HepG2 (cell line): ENCODE results near the gene TEF. TPM values are rescaled to one million over a fixed set of nuclear protein-coding genes. Genes with fewer than 3 reads are reported as not detected.

Experiments
- EHMT2 ChIP-seq: fragments of 200-600 bp; sonication (generic); IDR thresholded peaks from 2 replicates; pipeline ENCODE4 v1.7.0; 2017; ENCODE audit warnings: antibody characterized with exemption, low read depth, low read length, borderline replicate concordance
- EZH2 ChIP-seq: conservative IDR thresholded peaks from 2 replicates; pipeline ENCODE4 v1.6.1; 2012; ENCODE audit warnings: mild to moderate bottlenecking, low read depth, low read length, moderate library complexity
- GFI1 ChIP-seq: sonication (generic); formaldehyde crosslinking; IDR thresholded peaks from 2 replicates; pipeline ENCODE4 v1.5.0; 2020; ENCODE audit warnings: missing genetic modification reagents, mild to moderate bottlenecking, borderline replicate concordance
- POGZ ChIP-seq: sonication (generic); formaldehyde crosslinking; IDR thresholded peaks from 2 replicates; pipeline ENCODE4 v1.4.0; 2020; ENCODE audit warnings: mild to moderate bottlenecking, missing genetic modification reagents
- ZNF232 ChIP-seq: sonication (generic); formaldehyde crosslinking; IDR thresholded peaks from 2 replicates; pipeline ENCODE4 v1.4.0; 2020; ENCODE audit warnings: missing genetic modification reagents, borderline replicate concordance
- ZNF24 ChIP-seq: fragments of 450-650 bp; IDR thresholded peaks from 2 replicates; pipeline ENCODE4 v1.6.1; 2017; ENCODE audit warnings: antibody characterized with exemption, mild to moderate bottlenecking
- ZNF282 ChIP-seq: fragments of 450-650 bp; IDR thresholded peaks from 2 replicates; pipeline ENCODE4 v1.6.1; 2018; ENCODE audit not compliant: partially characterized antibody
- ZNF331 ChIP-seq: sonication (generic); formaldehyde crosslinking; IDR thresholded peaks from 2 replicates; pipeline ENCODE4 v1.4.0; 2020; ENCODE audit warnings: missing genetic modification reagents
- ZNF792 ChIP-seq: IDR thresholded peaks from 2 replicates; pipeline ENCODE4 v1.6.1; 2016
- polyA plus RNA-seq, 8 experiments: library from polyadenylated mRNA; depleted of rRNA in 3 of 8; stranded (reverse) in 7 of 8; unstranded in 1 of 8; fragments of >200 nt; fragmentation: Illumina TruSeq in 4 of 8; extraction: Trizol in 4 of 8; gene quantifications; 2 replicates each; pipeline versions ENCODE4 v1.2.1 to v1.2.3, GENCODE V29; 2011 to 2016; ENCODE audit warnings: low read depth in 4 of 8, missing spikeins in 1 of 8, mixed read lengths in 1 of 8; ENCODE audit not compliant: insufficient read depth in 1 of 8
- total RNA-seq, 5 experiments: library from RNA; depleted of rRNA; stranded (reverse); fragments of >200 nt; fragmentation: Illumina TruSeq; extraction: Trizol; gene quantifications; 2 replicates each; pipeline ENCODE4 v1.2.3, GENCODE V29; 2016; ENCODE audit warnings: low read depth in 1 of 5
- TF ChIP-seq, protein P1 (sequence below): sonication (generic); formaldehyde crosslinking; IDR thresholded peaks from 2 replicates; pipeline ENCODE4 v1.4.0; 2020; ENCODE audit warnings: missing genetic modification reagents
- TF ChIP-seq, protein P2 (sequence below): sonication (generic); formaldehyde crosslinking; IDR thresholded peaks from 2 replicates; pipeline ENCODE4 v1.9.0; 2022; ENCODE audit warnings: missing genetic modification reagents, mild to moderate bottlenecking, borderline replicate concordance
- TF ChIP-seq, protein P3 (sequence below): IDR thresholded peaks from 2 replicates; pipeline ENCODE4 v1.6.1; 2016; ENCODE audit warnings: missing compliant biosample characterization, missing genetic modification reagents, borderline replicate concordance
- TF ChIP-seq, protein P4 (sequence below): IDR thresholded peaks from 2 replicates; pipeline ENCODE4 v1.6.1; 2016; ENCODE audit warnings: low read depth, missing genetic modification reagents, missing compliant biosample characterization
- TF ChIP-seq, protein P5 (sequence below): sonication (generic); formaldehyde crosslinking; IDR thresholded peaks from 2 replicates; pipeline ENCODE4 v1.5.0; 2020; ENCODE audit warnings: mild to moderate bottlenecking, missing genetic modification reagents, borderline replicate concordance

Gene TEF
- total and polyA plus RNA-seq, 2 of the 13 experiments (the other 11 are each of a cell fraction or from before 2014, with no cell fraction given), result 7.6 to 11.2 TPM

DNA sequence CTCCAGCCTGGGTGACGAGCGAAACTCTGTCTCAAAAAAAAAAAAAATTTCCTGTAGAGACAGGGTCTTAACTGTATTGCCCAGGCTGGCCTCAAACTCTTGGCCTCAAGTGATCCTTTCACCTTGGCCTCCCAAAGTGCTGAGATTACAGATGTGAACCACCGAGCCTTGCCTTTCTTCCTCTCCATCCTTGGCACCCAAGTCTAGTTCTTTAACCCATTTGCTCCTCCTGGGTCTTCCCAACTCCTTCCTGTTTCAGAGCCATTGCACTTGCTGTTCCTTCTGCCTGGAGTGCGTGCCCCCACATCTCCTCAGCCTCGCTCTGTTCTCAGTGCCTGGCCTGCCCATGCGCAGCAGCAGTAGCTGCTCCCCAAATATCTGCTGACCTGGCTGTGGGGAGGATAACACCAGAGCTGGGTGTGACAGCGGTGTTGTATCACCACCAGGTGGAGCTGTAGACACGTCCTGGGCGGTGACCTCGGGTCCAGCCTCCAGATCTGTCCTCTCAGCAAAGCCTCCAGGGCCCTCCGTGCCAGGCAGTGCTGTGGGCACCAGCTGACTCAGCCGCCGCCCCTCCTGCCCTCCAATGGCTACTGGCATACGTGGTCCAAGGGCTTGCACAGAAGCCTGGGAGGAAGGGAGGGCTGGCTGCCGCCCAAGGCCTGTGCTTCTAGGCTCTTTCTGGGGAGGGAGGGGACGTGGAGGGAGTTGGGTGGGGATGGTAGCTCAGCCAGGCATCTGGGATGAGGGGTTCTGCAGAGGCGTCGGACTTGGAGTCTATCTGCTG, 22.0 kb downstream of the TEF start (continued):
- no peak for TF ChIP-seq ZNF24
- TF ChIP-seq ZNF232 (CRISPR knock-in tag), result no peak
- peak; percentile 62; the same call in 1 of the 2 replicates for TF ChIP-seq ZNF331 (CRISPR knock-in tag)
- no peak for TF ChIP-seq EZH2
- no peak for TF ChIP-seq ZNF282
- TF ChIP-seq ZNF792 (CRISPR knock-in tag), result peak; percentile 60; the same call in 1 of the 2 replicates
- TF ChIP-seq, protein P1, sequence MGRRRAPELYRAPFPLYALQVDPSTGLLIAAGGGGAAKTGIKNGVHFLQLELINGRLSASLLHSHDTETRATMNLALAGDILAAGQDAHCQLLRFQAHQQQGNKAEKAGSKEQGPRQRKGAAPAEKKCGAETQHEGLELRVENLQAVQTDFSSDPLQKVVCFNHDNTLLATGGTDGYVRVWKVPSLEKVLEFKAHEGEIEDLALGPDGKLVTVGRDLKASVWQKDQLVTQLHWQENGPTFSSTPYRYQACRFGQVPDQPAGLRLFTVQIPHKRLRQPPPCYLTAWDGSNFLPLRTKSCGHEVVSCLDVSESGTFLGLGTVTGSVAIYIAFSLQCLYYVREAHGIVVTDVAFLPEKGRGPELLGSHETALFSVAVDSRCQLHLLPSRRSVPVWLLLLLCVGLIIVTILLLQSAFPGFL (CRISPR knock-in tag), result no peak
- TF ChIP-seq GFI1 (CRISPR knock-in tag), result 0 out of 2 replicates have a peak, but pooled peaks have one; percentile 20
- TF ChIP-seq, protein P2, sequence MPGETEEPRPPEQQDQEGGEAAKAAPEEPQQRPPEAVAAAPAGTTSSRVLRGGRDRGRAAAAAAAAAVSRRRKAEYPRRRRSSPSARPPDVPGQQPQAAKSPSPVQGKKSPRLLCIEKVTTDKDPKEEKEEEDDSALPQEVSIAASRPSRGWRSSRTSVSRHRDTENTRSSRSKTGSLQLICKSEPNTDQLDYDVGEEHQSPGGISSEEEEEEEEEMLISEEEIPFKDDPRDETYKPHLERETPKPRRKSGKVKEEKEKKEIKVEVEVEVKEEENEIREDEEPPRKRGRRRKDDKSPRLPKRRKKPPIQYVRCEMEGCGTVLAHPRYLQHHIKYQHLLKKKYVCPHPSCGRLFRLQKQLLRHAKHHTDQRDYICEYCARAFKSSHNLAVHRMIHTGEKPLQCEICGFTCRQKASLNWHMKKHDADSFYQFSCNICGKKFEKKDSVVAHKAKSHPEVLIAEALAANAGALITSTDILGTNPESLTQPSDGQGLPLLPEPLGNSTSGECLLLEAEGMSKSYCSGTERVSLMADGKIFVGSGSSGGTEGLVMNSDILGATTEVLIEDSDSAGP (CRISPR knock-in tag), result peak; percentile 58; the same call in 1 of the 2 replicates
- no peak for TF ChIP-seq EHMT2
- TF ChIP-seq, protein P3, sequence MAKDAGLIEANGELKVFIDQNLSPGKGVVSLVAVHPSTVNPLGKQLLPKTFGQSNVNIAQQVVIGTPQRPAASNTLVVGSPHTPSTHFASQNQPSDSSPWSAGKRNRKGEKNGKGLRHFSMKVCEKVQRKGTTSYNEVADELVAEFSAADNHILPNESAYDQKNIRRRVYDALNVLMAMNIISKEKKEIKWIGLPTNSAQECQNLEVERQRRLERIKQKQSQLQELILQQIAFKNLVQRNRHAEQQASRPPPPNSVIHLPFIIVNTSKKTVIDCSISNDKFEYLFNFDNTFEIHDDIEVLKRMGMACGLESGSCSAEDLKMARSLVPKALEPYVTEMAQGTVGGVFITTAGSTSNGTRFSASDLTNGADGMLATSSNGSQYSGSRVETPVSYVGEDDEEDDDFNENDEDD (CRISPR knock-in tag), result peak; percentile 30; the same call in 1 of the 2 replicates
- TF ChIP-seq, protein P4, sequence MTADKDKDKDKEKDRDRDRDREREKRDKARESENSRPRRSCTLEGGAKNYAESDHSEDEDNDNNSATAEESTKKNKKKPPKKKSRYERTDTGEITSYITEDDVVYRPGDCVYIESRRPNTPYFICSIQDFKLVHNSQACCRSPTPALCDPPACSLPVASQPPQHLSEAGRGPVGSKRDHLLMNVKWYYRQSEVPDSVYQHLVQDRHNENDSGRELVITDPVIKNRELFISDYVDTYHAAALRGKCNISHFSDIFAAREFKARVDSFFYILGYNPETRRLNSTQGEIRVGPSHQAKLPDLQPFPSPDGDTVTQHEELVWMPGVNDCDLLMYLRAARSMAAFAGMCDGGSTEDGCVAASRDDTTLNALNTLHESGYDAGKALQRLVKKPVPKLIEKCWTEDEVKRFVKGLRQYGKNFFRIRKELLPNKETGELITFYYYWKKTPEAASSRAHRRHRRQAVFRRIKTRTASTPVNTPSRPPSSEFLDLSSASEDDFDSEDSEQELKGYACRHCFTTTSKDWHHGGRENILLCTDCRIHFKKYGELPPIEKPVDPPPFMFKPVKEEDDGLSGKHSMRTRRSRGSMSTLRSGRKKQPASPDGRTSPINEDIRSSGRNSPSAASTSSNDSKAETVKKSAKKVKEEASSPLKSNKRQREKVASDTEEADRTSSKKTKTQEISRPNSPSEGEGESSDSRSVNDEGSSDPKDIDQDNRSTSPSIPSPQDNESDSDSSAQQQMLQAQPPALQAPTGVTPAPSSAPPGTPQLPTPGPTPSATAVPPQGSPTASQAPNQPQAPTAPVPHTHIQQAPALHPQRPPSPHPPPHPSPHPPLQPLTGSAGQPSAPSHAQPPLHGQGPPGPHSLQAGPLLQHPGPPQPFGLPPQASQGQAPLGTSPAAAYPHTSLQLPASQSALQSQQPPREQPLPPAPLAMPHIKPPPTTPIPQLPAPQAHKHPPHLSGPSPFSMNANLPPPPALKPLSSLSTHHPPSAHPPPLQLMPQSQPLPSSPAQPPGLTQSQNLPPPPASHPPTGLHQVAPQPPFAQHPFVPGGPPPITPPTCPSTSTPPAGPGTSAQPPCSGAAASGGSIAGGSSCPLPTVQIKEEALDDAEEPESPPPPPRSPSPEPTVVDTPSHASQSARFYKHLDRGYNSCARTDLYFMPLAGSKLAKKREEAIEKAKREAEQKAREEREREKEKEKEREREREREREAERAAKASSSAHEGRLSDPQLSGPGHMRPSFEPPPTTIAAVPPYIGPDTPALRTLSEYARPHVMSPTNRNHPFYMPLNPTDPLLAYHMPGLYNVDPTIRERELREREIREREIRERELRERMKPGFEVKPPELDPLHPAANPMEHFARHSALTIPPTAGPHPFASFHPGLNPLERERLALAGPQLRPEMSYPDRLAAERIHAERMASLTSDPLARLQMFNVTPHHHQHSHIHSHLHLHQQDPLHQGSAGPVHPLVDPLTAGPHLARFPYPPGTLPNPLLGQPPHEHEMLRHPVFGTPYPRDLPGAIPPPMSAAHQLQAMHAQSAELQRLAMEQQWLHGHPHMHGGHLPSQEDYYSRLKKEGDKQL (CRISPR knock-in tag), result no peak
- TF ChIP-seq POGZ (CRISPR knock-in tag), result 0 out of 2 replicates have a peak, but pooled peaks have one; percentile 33
- TF ChIP-seq, protein P5, sequence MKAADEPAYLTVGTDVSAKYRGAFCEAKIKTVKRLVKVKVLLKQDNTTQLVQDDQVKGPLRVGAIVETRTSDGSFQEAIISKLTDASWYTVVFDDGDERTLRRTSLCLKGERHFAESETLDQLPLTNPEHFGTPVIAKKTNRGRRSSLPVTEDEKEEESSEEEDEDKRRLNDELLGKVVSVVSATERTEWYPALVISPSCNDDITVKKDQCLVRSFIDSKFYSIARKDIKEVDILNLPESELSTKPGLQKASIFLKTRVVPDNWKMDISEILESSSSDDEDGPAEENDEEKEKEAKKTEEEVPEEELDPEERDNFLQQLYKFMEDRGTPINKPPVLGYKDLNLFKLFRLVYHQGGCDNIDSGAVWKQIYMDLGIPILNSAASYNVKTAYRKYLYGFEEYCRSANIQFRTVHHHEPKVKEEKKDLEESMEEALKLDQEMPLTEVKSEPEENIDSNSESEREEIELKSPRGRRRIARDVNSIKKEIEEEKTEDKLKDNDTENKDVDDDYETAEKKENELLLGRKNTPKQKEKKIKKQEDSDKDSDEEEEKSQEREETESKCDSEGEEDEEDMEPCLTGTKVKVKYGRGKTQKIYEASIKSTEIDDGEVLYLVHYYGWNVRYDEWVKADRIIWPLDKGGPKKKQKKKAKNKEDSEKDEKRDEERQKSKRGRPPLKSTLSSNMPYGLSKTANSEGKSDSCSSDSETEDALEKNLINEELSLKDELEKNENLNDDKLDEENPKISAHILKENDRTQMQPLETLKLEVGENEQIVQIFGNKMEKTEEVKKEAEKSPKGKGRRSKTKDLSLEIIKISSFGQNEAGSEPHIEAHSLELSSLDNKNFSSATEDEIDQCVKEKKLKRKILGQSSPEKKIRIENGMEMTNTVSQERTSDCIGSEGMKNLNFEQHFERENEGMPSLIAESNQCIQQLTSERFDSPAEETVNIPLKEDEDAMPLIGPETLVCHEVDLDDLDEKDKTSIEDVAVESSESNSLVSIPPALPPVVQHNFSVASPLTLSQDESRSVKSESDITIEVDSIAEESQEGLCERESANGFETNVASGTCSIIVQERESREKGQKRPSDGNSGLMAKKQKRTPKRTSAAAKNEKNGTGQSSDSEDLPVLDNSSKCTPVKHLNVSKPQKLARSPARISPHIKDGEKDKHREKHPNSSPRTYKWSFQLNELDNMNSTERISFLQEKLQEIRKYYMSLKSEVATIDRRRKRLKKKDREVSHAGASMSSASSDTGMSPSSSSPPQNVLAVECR (CRISPR knock-in tag), result peak; percentile 51; the same call in 1 of the 2 replicates
